ENCODE data around the gene SORCS3. TPM values are rescaled to one million over a fixed set of nuclear protein-coding genes. Genes with fewer than 3 reads are reported as not detected.

Gene SORCS3
- polyA plus RNA-seq, 3 donors: not detected

GRCh38 chr10:104895541-104895940 is 254.5 kb downstream of the SORCS3 start:
- Mint-ChIP-seq H3K4me1 (no peaks in the 10 kb centered on the region), H3K27me3 (ENCODE audit: low read depth in 3 of 3) (no peaks in the 10 kb centered on the region), H3K36me3 (no peaks in the 10 kb centered on the region), H3K9me3 (peaks cover 0 to 9% (median 0%) of the 10 kb centered on the region in 7 donors), H3K27ac (no peak overlapping the region), H3K4me3 (no peak overlapping the region)
- Histone ChIP-seq H3K27me3 (ENCODE audit: control insufficient read depth in 2 of 2, insufficient read depth in 2 of 2, low read length in 2 of 2) (no peaks in the 10 kb centered on the region), H3K9ac (ENCODE audit: insufficient read depth, low read length, poor library complexity, severe bottlenecking) (no peak overlapping the region), H3K27ac (ENCODE audit: low read depth in 1 of 2, low read length in 2 of 2) (no peak overlapping the region), H3K4me3 (replicated peaks in 1 of 3; ENCODE audit: low read depth in 2 of 3, low read length in 3 of 3) (no peak overlapping the region), H4K20me1 (ENCODE audit: insufficient read depth, low read length) (no peaks in the 10 kb centered on the region), H3K4me1 (ENCODE audit: control insufficient read depth in 1 of 2, insufficient read depth in 2 of 2, low read length in 2 of 2) (no peaks in the 10 kb centered on the region), H3K4me2 (replicated peaks; ENCODE audit: extremely low read depth, low read length, poor library complexity, severe bottlenecking) (no peak overlapping the region), H3K36me3 (replicated peaks in 1 of 2; ENCODE audit: control insufficient read depth in 1 of 2, insufficient read depth in 2 of 2, low read length in 2 of 2) (no peaks in the 10 kb centered on the region), H2AFZ (ENCODE audit: insufficient read depth, low read depth, low read length, poor library complexity, severe bottlenecking) (no peak overlapping the region), H3K9me3 (replicated peaks in 1 of 2; ENCODE audit: control insufficient read depth in 1 of 2, insufficient read depth in 1 of 2, low read length in 2 of 2) (no peaks in the 10 kb centered on the region), H3K79me2 (ENCODE audit: insufficient read depth, low read length) (no peaks in the 10 kb centered on the region)
- WGBS (ENCODE audit: insufficient coverage): no CpG with 5 or more reads among the region's 1 CpG
- no peak for DNase-seq
- intact Hi-C loops (cut with micrococcal nuclease): no loop called here
- no peak for TF ChIP-seq CTCF (IDR thresholded peaks at IDR 0.05)

DNA sequence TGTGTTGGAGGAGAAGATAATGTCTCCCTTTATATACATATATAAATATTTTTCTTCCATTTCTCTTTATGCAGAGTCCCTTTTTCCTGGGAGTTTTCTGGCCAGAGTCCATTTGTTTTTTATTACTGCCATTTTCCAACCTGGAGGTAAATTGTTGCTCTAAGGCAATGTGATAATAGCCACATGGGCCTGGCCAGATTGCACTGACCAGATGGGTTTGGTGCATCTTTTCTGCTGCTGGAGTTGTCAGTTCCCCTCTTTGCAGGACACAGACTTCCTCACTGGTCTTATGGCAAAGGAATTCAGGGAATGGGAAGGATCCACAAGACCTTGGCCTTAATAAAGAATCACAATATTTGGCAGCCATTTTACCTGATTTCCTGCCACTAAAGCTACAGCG is 254.9 kb downstream of the SORCS3 start:
- intact Hi-C loops (cut with micrococcal nuclease): no loop called here

More for the DNA sequence above, 254.9 kb downstream of the SORCS3 start:
- no peaks in the 10 kb centered on the region for H3K9me3 ChIP-seq (replicated peaks in 1 of 2; ENCODE audit: control insufficient read depth in 1 of 2, insufficient read depth in 1 of 2, low read length in 2 of 2)
- no peak overlapping the region for H3K4me2 ChIP-seq (replicated peaks; ENCODE audit: extremely low read depth, low read length, poor library complexity, severe bottlenecking)
- no peak overlapping the region for H3K4me3 Mint-ChIP-seq
- no peaks in the 10 kb centered on the region for H3K36me3 Mint-ChIP-seq
- no peaks in the 10 kb centered on the region for H3K36me3 ChIP-seq (replicated peaks in 1 of 2; ENCODE audit: control insufficient read depth in 1 of 2, insufficient read depth in 2 of 2, low read length in 2 of 2)
- H3K4me1 Mint-ChIP-seq: no peaks in the 10 kb centered on the region
- no peak overlapping the region for H2AFZ ChIP-seq (ENCODE audit: insufficient read depth, low read depth, low read length, poor library complexity, severe bottlenecking)
- H3K9me3 Mint-ChIP-seq: peaks cover 0 to 9% (median 0%) of the 10 kb centered on the region in 7 donors
- H3K27me3 Mint-ChIP-seq (ENCODE audit: low read depth in 3 of 3): no peaks in the 10 kb centered on the region
- 100% methylated on average over 1 of the region's 1 CpG for WGBS (ENCODE audit: insufficient coverage)
- TF ChIP-seq CTCF (IDR thresholded peaks at IDR 0.05): no peak
- no peaks in the 10 kb centered on the region for H3K79me2 ChIP-seq (ENCODE audit: insufficient read depth, low read length)
- H3K27me3 ChIP-seq (ENCODE audit: control insufficient read depth in 2 of 2, insufficient read depth in 2 of 2, low read length in 2 of 2): no peaks in the 10 kb centered on the region
- no peaks in the 10 kb centered on the region for H3K4me1 ChIP-seq (ENCODE audit: control insufficient read depth in 1 of 2, insufficient read depth in 2 of 2, low read length in 2 of 2)
- no peaks in the 10 kb centered on the region for H4K20me1 ChIP-seq (ENCODE audit: insufficient read depth, low read length)
- no peak overlapping the region for H3K4me3 ChIP-seq (replicated peaks in 1 of 3; ENCODE audit: low read depth in 2 of 3, low read length in 3 of 3)
- no peak overlapping the region for H3K27ac Mint-ChIP-seq
- H3K9ac ChIP-seq (ENCODE audit: insufficient read depth, low read length, poor library complexity, severe bottlenecking): no peak overlapping the region
- no peak for DNase-seq
- no peak overlapping the region for H3K27ac ChIP-seq (ENCODE audit: low read depth in 1 of 2, low read length in 2 of 2)
